Gastroesophageal sphincter (tissue), 4 donors: ENCODE measurements around the gene DCC. TPM values are rescaled to one million over a fixed set of nuclear protein-coding genes. Genes with fewer than 3 reads are reported as not detected.

ENCODE experiments used
- ATAC-seq: fragments of 150-250 bp; one replicate; pipeline ENCODE4 v1.9.1; 2016; ENCODE audit warnings: mild to moderate bottlenecking, moderate library complexity
- H3K27ac ChIP-seq, 4 donors: fragments of 200-600 bp; sonication (generic) in 3 of 4; 1 replicate in 3 of 4; 2 replicates in 1 of 4; pipeline ENCODE4 v1.5.1; 2016 to 2019
- H3K27me3 ChIP-seq: fragments of 200-600 bp; sonication (generic); one replicate; pipeline ENCODE4 v1.5.1; 2019
- H3K36me3 ChIP-seq, 2 donors: fragments of 200-600 bp; sonication (generic); one replicate each; pipeline ENCODE4 v1.5.1; 2019; ENCODE audit warnings: control low read depth in 1 of 2
- H3K4me1 ChIP-seq, 3 donors: fragments of 200-600 bp; sonication (generic); 1 replicate in 2 of 3; 2 replicates in 1 of 3; pipeline ENCODE4 v1.5.1; 2016 to 2019; ENCODE audit warnings: control low read depth in 2 of 3
- H3K4me3 ChIP-seq, 2 donors: fragments of 200-600 bp; sonication (generic); one replicate each; pipeline ENCODE4 v1.5.1; 2019; ENCODE audit warnings: mild to moderate bottlenecking in 1 of 2, moderate library complexity in 1 of 2
- H3K9me3 ChIP-seq, 3 donors: fragments of 200-600 bp; sonication (generic); one replicate each; pipeline ENCODE4 v1.5.1; 2017 to 2019; ENCODE audit warnings: control low read depth in 2 of 3
- EP300 ChIP-seq: sonication (generic); formaldehyde crosslinking; IDR thresholded peaks from one replicate; pipeline ENCODE4 v1.6.1; 2017; ENCODE audit warnings: antibody characterized with exemption, mild to moderate bottlenecking
- POLR2A ChIP-seq, 2 donors: fragments of 450-650 bp; IDR thresholded peaks; one replicate each; pipeline ENCODE4 v1.6.1; 2017; ENCODE audit warnings: antibody characterized with exemption in 2 of 2, mild to moderate bottlenecking in 2 of 2, moderate library complexity in 1 of 2
- POLR2AphosphoS5 ChIP-seq: sonication (generic); formaldehyde crosslinking; IDR thresholded peaks from one replicate; pipeline ENCODE4 v1.6.1; 2017; ENCODE audit warnings: antibody characterized with exemption
- WGBS, 2 donors: methylation state at CpG; one replicate each; pipeline ENCODE4 v1.1.5; 2018; ENCODE audit warnings: low coverage in 1 of 2; 5-methylcytosine and 5-hydroxymethylcytosine counted together
- total RNA-seq, 4 donors: library from RNA; depleted of rRNA; stranded (reverse); fragments of >200 nt; gene quantifications; one replicate each; pipeline ENCODE4 v1.1.0, GENCODE V29; 2016
- TF ChIP-seq, protein P1 (sequence below), 4 experiments: fragments of 200-600 bp in 2 of 4; fragments of 450-650 bp in 2 of 4; sonication (generic) in 1 of 4; IDR thresholded peaks; one replicate each; pipeline ENCODE4 v1.5.1; 2017 to 2019; ENCODE audit warnings: antibody characterized with exemption in 4 of 4, mild to moderate bottlenecking in 2 of 4, moderate library complexity in 2 of 4

The DCC gene
- total RNA-seq, 4 donors from 2014 or later, result 0.13 to 0.54 (median 0.47) TPM; not detected in 1

DNA sequence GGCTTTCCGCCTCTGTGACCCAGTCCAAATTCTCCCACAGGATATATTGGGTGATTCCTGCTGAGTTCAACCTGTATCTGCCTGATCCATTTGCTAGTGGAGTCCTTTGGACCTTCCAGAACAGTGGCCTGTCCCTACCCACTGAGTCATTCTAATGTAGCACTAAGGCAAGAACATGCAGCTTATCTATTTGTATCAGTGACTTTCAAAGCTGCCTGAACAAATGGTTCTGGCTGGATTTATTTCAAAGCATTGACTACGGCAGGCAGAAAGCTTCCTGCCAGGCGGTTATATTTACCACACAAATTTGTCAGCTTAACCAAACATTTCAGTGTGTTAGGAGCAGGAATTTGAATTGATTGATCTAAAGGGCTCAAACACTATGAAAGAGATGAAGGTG is 613.4 kb downstream of the DCC start:
- Histone ChIP-seq H3K27me3 (peaks cover 4% of the 10 kb centered on the region), H3K27ac (no peak overlapping the region), H3K9me3 (no peaks in the 10 kb centered on the region), H3K36me3 (no peaks in the 10 kb centered on the region), H3K4me1 (no peaks in the 10 kb centered on the region), H3K4me3 (no peak overlapping the region)
- TF ChIP-seq, protein P1, sequence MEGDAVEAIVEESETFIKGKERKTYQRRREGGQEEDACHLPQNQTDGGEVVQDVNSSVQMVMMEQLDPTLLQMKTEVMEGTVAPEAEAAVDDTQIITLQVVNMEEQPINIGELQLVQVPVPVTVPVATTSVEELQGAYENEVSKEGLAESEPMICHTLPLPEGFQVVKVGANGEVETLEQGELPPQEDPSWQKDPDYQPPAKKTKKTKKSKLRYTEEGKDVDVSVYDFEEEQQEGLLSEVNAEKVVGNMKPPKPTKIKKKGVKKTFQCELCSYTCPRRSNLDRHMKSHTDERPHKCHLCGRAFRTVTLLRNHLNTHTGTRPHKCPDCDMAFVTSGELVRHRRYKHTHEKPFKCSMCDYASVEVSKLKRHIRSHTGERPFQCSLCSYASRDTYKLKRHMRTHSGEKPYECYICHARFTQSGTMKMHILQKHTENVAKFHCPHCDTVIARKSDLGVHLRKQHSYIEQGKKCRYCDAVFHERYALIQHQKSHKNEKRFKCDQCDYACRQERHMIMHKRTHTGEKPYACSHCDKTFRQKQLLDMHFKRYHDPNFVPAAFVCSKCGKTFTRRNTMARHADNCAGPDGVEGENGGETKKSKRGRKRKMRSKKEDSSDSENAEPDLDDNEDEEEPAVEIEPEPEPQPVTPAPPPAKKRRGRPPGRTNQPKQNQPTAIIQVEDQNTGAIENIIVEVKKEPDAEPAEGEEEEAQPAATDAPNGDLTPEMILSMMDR (IDR thresholded peaks at IDR 0.05), result no peak
- TF ChIP-seq EP300 (no peak), POLR2AphosphoS5 (no peak), POLR2A (IDR thresholded peaks at IDR 0.05) (no peak)
- WGBS, 2 donors, result 37 to 50% methylated on average over 2 to 3 of the region's 3 CpGs
- no peak for ATAC-seq

- H3K4me3 ChIP-seq, result no peak overlapping the region
- TF ChIP-seq POLR2AphosphoS5 (no peak), POLR2A (IDR thresholded peaks at IDR 0.05) (no peak), EP300 (no peak)
- TF ChIP-seq, protein P1 (IDR thresholded peaks at IDR 0.05), result no peak
- H3K36me3 ChIP-seq, result no peaks in the 10 kb centered on the region
- no peak for ATAC-seq
- WGBS, 2 donors, result 64 to 76% methylated on average over 2 of the region's 2 CpGs
- H3K27ac ChIP-seq, result no peak overlapping the region
- no peaks in the 10 kb centered on the region for H3K27me3 ChIP-seq
- peaks cover 0 to 7% (median 0%) of the 10 kb centered on the region in 3 donors for H3K9me3 ChIP-seq
- H3K4me1 ChIP-seq, result no peaks in the 10 kb centered on the region
Observed at GRCh38 chr18:52963481-52963880, 623.5 kb downstream of the DCC start.

- Histone ChIP-seq H3K4me1 (no peaks in the 10 kb centered on the region), H3K36me3 (no peaks in the 10 kb centered on the region), H3K4me3 (no peak overlapping the region), H3K27ac (no peak overlapping the region), H3K27me3 (no peaks in the 10 kb centered on the region), H3K9me3 (no peaks in the 10 kb centered on the region)
- TF ChIP-seq POLR2AphosphoS5 (no peak), POLR2A (IDR thresholded peaks at IDR 0.05) (no peak), EP300 (no peak)
- TF ChIP-seq, protein P1 (IDR thresholded peaks at IDR 0.05), result no peak
- 23 to 32% methylated on average over 2 of the region's 2 CpGs for WGBS, 2 donors
- no peak for ATAC-seq
Observed at GRCh38 chr18:52970686-52971085, 630.7 kb downstream of the DCC start.

DNA sequence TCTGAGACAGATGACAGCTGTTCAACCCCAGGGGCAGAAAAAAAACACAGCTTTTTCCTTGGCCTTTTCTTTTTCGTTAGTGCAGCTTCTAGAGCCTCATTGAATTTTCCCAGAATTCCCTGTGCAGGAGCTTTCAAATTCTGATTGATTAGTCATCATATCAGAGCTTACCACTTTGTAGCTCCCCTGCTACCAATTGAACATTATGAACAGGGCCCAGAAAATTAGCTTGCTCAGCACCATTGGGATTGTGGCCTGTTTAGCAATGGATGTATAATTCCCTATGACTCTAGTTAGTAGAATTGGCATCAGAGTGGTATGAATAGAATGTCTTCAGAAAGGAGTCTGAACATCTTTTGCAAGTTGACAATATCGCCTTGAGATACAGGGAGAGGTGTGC is 631.1 kb downstream of the DCC start:
- 29 to 59% methylated on average over 1 to 2 of the region's 2 CpGs for WGBS, 2 donors
- Histone ChIP-seq H3K4me3 (no peak overlapping the region), H3K27me3 (no peaks in the 10 kb centered on the region)

DNA sequence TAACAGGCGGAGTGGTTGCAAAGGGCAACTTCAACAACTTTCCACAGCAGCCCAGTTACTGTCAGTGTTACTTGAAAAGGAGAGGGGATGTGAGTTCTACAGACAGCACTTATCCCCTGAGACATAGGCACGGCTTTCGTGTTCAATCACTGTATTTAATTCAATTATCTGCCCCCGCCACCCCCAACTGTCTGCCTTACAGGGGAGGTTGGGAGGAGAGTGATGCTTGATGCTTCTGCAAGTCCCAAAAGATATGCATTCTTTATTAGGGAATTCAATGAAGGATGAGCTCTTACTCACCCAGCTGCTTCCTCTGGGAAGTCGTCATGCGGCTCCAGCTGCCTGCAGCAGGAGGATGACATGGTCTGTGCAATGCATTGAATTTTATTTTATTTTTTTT is 639.9 kb downstream of the DCC start:
- ATAC-seq, result no peak
- Histone ChIP-seq H3K4me1 (no peaks in the 10 kb centered on the region), H3K27ac (no peak overlapping the region), H3K4me3 (no peak overlapping the region), H3K36me3 (no peaks in the 10 kb centered on the region), H3K9me3 (no peaks in the 10 kb centered on the region), H3K27me3 (no peaks in the 10 kb centered on the region)
- WGBS, 2 donors, result 40 to 64% methylated on average over 4 to 6 of the region's 6 CpGs
- no peak for TF ChIP-seq EP300
- TF ChIP-seq, protein P1 (IDR thresholded peaks at IDR 0.05), result no peak
- no peak for TF ChIP-seq POLR2A (IDR thresholded peaks at IDR 0.05)
- no peak for TF ChIP-seq POLR2AphosphoS5

More for the DNA sequence above, 631.1 kb downstream of the DCC start:
- TF ChIP-seq EP300 (no peak), POLR2A (IDR thresholded peaks at IDR 0.05) (no peak), POLR2AphosphoS5 (no peak)
- TF ChIP-seq, protein P1 (IDR thresholded peaks at IDR 0.05), result no peak
- no peaks in the 10 kb centered on the region for H3K36me3 ChIP-seq
- no peak overlapping the region for H3K27ac ChIP-seq
- no peak for ATAC-seq
- no peaks in the 10 kb centered on the region for H3K9me3 ChIP-seq
- no peaks in the 10 kb centered on the region for H3K4me1 ChIP-seq
